Choroid plexus epithelial cell (primary cell): ENCODE results near the gene GZMM.

Experiments
- DNase-seq: peaks from one replicate; pipeline ENCODE4 v3.0.0-alpha.2; 2010; ENCODE audit warnings: low read depth
- H3K4me3 ChIP-seq: 2 replicates; pipeline ENCODE4 v1.5.1; 2011; ENCODE audit warnings: low read depth, mild to moderate bottlenecking, control low read depth, low read length, moderate library complexity
- TF ChIP-seq, protein P1 (sequence below): conservative IDR thresholded peaks from 2 replicates; pipeline ENCODE4 v1.5.1; 2011; ENCODE audit warnings: low read depth, mild to moderate bottlenecking, control low read depth, inconsistent platforms, low read length, moderate library complexity

GZMM gene

DNA sequence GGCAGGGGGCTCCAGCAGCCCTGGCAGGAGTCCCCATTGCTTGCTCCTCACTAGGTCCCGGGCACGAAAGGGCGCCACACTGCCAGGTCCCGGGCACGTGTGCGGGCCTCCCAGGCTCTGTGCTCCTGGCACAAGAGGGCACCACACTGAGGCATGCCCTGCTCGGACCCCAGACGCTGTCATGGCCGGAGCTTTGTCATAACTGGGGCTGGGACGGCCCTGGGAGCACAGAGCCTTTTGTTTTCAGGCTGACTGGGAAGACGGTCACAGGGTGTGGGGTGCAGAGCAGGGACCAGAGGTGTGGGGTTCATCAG, 35.9 kb downstream of the GZMM start:
- DNase-seq: no peak
- no peak overlapping the region for H3K4me3 ChIP-seq
- TF ChIP-seq, protein P1, sequence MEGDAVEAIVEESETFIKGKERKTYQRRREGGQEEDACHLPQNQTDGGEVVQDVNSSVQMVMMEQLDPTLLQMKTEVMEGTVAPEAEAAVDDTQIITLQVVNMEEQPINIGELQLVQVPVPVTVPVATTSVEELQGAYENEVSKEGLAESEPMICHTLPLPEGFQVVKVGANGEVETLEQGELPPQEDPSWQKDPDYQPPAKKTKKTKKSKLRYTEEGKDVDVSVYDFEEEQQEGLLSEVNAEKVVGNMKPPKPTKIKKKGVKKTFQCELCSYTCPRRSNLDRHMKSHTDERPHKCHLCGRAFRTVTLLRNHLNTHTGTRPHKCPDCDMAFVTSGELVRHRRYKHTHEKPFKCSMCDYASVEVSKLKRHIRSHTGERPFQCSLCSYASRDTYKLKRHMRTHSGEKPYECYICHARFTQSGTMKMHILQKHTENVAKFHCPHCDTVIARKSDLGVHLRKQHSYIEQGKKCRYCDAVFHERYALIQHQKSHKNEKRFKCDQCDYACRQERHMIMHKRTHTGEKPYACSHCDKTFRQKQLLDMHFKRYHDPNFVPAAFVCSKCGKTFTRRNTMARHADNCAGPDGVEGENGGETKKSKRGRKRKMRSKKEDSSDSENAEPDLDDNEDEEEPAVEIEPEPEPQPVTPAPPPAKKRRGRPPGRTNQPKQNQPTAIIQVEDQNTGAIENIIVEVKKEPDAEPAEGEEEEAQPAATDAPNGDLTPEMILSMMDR: no peak

GRCh38 chr19:580274-580835, 36.5 kb downstream of the GZMM start:
- H3K4me3 ChIP-seq: no peak overlapping the region
- DNase-seq: no peak
- TF ChIP-seq, protein P1: no peak

DNA sequence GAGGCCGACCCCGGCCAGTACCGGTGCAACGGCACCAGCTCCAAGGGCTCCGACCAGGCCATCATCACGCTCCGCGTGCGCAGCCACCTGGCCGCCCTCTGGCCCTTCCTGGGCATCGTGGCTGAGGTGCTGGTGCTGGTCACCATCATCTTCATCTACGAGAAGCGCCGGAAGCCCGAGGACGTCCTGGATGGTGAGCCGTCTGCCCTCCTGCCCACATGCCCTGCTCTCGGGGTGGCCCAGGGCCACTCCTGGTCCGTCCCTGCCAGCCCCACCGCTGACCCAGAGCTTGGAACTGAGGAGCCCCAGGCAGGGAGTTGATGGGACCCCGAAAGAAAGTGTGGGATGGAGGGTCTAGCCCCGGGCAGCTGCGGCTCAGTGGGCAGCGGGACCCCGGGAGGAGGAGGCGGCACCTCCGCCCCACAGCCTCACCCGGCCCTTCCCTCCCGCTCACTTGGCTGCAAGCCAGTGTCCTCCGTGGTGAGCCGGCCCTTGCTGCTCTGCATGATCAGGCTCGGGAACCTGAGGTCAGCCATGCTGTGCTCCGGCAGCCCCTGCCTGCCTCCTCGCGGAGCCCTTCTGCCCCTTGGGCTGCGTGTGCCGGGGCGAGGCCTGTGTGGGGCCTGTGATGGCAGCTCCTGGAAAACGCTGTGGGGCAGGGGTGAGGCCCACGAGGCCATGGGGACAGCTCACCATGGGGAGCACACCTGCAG, 37.7 kb downstream of the GZMM start:
- no peak for DNase-seq
- no peak overlapping the region for H3K4me3 ChIP-seq
- TF ChIP-seq, protein P1: no peak

- TF ChIP-seq, protein P1: no peak
- DNase-seq: peak; percentile 38
- no peak overlapping the region for H3K4me3 ChIP-seq
Measured at GRCh38 chr19:582497-583197, 38.8 kb downstream of the GZMM start.

GRCh38 chr19:583198-583967, 39.5 kb downstream of the GZMM start:
- H3K4me3 ChIP-seq: no peak overlapping the region
- DNase-seq: no peak

GRCh38 chr19:583968-584239, 40.1 kb downstream of the GZMM start:
- TF ChIP-seq, protein P1: no peak
- H3K4me3 ChIP-seq: no peak overlapping the region
- no peak for DNase-seq

More at GRCh38 chr19:583198-583967, 39.5 kb downstream of the GZMM start:
- TF ChIP-seq, protein P1: no peak
